ENCODE data around the gene EIF2A. TPM values are rescaled to one million over a fixed set of nuclear protein-coding genes. Genes with fewer than 3 reads are reported as not detected.

The EIF2A gene
- total RNA-seq, 1 donor from 2014 or later, result 146 TPM

Other genes with a start within 250 kb of the EIF2A start
- gene TSC22D2, start 138.5 kb upstream of the EIF2A start, total RNA-seq, result 35.6 TPM
- gene SERP1, start 291 bp upstream of the EIF2A start, total RNA-seq, result 231 TPM
- 70.0 TPM for gene SELENOT, start 56.5 kb downstream of the EIF2A start, total RNA-seq
- gene ERICH6, start 157.1 kb downstream of the EIF2A start, total RNA-seq, result not detected
- 71.0 TPM for gene SIAH2, start 216.4 kb downstream of the EIF2A start, total RNA-seq

Measured in vagina (tissue), 1 donor.